Hepatocyte (in vitro differentiated cells): Measurements from ENCODE around the gene ADCY1.

Experiments used
- CTCF ChIP-seq: fragments of 200-600 bp; sonication (generic); IDR thresholded peaks from 2 replicates; pipeline ENCODE4 v1.5.1; 2016; ENCODE audit warnings: antibody characterized with exemption, mild to moderate bottlenecking; ENCODE audit not compliant: poor library complexity
- EZH2 ChIP-seq: fragments of 200-600 bp; sonication (generic); IDR thresholded peaks from 2 replicates; pipeline ENCODE4 v1.6.1; 2016; ENCODE audit warnings: antibody characterized with exemption, mild to moderate bottlenecking, borderline replicate concordance
- EZH2phosphoT487 ChIP-seq: fragments of 200-600 bp; sonication (generic); IDR thresholded peaks from one replicate; pipeline ENCODE4 v1.6.1; 2018; ENCODE audit warnings: antibody characterized with exemption, mild to moderate bottlenecking, low read depth, moderate library complexity; ENCODE audit not compliant: unreplicated experiment, severe bottlenecking

DNA sequence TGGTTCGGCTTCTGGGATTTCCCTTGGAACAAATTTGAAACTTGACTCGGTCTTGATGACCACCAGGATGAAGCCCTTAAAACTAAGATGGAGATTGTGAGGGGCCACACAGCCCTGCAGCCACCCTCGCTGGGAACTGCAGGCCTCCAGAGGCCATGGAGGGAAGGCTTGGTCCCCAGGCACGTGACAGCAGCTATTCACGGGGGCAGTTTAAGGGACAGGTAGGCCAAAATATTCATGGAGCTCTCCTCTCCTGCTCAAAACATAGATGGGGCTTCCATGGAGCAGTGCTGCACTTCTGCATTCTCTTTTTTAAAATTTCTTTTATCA is 137.0 kb downstream of the ADCY1 start:
- TF ChIP-seq CTCF (no peak), EZH2 (no peak), EZH2phosphoT487 (no peak)
